HuH-7 (cell line): ENCODE measurements around the gene NTPCR.

Experiments
- DNase-seq: peaks from one replicate; pipeline ENCODE4 v3.0.0; 2011; ENCODE audit warnings: low spot score

The NTPCR gene

GRCh38 chr1:232962761-232963745 is 12.6 kb downstream of the NTPCR start:
- DNase-seq, result no peak

- DNase-seq, result no peak
Measured at GRCh38 chr1:232964601-232965000, 14.2 kb downstream of the NTPCR start.

- no peak for DNase-seq
Measured at GRCh38 chr1:232965124-232965911, 14.9 kb downstream of the NTPCR start.

GRCh38 chr1:232965912-232966217 is 15.5 kb downstream of the NTPCR start:
- no peak for DNase-seq

- no peak for DNase-seq
Measured at GRCh38 chr1:232966663-232967062, 16.3 kb downstream of the NTPCR start.

GRCh38 chr1:232968391-232968790 is 18.0 kb downstream of the NTPCR start:
- DNase-seq, result no peak

GRCh38 chr1:232968965-232969364 is 18.6 kb downstream of the NTPCR start:
- no peak for DNase-seq

GRCh38 chr1:232969799-232970198 is 19.4 kb downstream of the NTPCR start:
- no peak for DNase-seq

- DNase-seq, result no peak
Measured at GRCh38 chr1:232970508-232970907, 20.1 kb downstream of the NTPCR start.

- DNase-seq, result no peak
Measured at GRCh38 chr1:232973652-232974611, 23.5 kb downstream of the NTPCR start.

- no peak for DNase-seq
Measured at GRCh38 chr1:232974971-232975370, 24.6 kb downstream of the NTPCR start.

- no peak for DNase-seq
Measured at GRCh38 chr1:232978091-232978634, 27.8 kb downstream of the NTPCR start.

GRCh38 chr1:232978815-232979214 is 28.4 kb downstream of the NTPCR start:
- no peak for DNase-seq

- DNase-seq, result no peak
Measured at GRCh38 chr1:232979558-232979957, 29.1 kb downstream of the NTPCR start.

GRCh38 chr1:232980355-232980978 is 30.1 kb downstream of the NTPCR start:
- DNase-seq, result peak; percentile 39

GRCh38 chr1:232980986-232981560 is 30.7 kb downstream of the NTPCR start:
- no peak for DNase-seq

GRCh38 chr1:232982238-232982944 is 32.0 kb downstream of the NTPCR start:
- DNase-seq, result no peak

- DNase-seq, result no peak
Measured at GRCh38 chr1:232983375-232983774, 33.0 kb downstream of the NTPCR start.

GRCh38 chr1:232983817-232984567 is 33.6 kb downstream of the NTPCR start:
- no peak for DNase-seq
